ENCODE data around the gene INTU.

The INTU gene

GRCh38 chr4:127624173-127624572 lies 8.6 kb upstream of the INTU start:
- no peak overlapping the region for H3K27ac ChIP-seq

DNA sequence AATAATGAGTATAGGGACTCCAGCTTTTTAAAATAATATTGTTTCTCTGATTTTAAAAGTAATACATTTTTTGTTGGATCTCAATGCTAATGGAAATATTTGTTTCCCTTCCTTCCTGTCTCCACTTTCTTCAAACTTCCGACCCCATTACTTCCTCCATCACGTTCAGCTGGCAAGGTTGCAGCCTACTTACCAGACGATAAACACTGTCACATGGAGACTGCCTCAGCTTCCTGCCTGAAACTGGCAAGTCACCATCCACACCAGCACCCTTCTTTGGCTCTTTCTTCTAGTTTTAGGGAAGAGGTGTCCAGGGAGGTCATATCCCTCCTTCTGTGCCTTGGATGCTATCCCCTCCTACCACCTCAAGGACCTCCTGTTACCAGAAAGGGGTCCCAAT lies 3.4 kb upstream of the INTU start:
- TF ChIP-seq, protein P1, sequence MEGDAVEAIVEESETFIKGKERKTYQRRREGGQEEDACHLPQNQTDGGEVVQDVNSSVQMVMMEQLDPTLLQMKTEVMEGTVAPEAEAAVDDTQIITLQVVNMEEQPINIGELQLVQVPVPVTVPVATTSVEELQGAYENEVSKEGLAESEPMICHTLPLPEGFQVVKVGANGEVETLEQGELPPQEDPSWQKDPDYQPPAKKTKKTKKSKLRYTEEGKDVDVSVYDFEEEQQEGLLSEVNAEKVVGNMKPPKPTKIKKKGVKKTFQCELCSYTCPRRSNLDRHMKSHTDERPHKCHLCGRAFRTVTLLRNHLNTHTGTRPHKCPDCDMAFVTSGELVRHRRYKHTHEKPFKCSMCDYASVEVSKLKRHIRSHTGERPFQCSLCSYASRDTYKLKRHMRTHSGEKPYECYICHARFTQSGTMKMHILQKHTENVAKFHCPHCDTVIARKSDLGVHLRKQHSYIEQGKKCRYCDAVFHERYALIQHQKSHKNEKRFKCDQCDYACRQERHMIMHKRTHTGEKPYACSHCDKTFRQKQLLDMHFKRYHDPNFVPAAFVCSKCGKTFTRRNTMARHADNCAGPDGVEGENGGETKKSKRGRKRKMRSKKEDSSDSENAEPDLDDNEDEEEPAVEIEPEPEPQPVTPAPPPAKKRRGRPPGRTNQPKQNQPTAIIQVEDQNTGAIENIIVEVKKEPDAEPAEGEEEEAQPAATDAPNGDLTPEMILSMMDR (conservative IDR thresholded peaks at IDR 0.05) = no peak

More at GRCh38 chr4:127624173-127624572, 8.6 kb upstream of the INTU start:
- TF ChIP-seq, protein P1 (conservative IDR thresholded peaks at IDR 0.05) = no peak

DNA sequence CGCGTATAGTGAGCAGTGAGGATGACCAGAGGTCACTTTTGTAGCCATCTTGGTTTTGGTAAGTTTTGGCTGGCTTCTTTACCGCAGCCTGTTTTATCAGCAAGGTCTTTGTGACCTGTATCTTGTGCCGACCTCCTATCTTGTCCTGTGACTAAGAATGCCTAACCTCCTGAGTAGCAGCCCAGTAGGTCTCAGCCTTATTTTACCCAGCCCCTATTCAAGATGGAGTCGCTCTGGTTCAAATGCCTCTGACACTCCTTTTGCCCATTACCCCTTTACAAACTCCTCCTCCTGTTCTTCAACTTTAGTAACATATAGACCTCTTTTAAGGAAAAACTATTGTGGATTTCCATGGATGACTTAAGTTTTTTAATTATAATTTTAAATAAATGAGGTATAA lies 2.6 kb upstream of the INTU start:
- no peak overlapping the region for H3K27ac ChIP-seq
- TF ChIP-seq, protein P1 (conservative IDR thresholded peaks at IDR 0.05) = no peak

More for the DNA sequence above, 3.4 kb upstream of the INTU start:
- no peak overlapping the region for H3K27ac ChIP-seq

DNA sequence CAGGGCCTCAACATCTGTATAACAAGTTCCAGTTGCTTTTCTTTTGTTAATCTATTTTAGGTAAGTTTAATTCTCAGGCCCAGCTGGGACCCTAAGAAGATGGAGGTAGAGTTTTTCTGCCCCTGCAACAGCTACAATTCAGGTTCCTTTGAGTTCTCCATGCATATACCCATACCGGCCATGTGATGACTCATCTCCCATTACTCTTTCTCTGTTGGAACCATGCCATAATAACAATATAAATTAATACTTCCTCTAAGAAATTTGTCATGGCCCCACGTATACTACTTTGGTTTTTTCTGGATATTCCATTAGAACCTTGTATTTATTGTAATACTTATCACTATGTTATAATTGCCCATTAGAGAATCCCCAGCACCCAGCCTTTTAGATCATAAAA lies 1.3 kb upstream of the INTU start:
- H3K27ac ChIP-seq = no peak overlapping the region
- TF ChIP-seq, protein P1 (conservative IDR thresholded peaks at IDR 0.05) = no peak

GRCh38 chr4:127634181-127634580 lies 1.4 kb downstream of the INTU start:
- TF ChIP-seq, protein P1 (conservative IDR thresholded peaks at IDR 0.05) = no peak
- no peak overlapping the region for H3K27ac ChIP-seq

GRCh38 chr4:127641524-127641923 lies 8.8 kb downstream of the INTU start:
- TF ChIP-seq, protein P1 (conservative IDR thresholded peaks at IDR 0.05) = no peak
- no peak overlapping the region for H3K27ac ChIP-seq

- TF ChIP-seq, protein P1 (conservative IDR thresholded peaks at IDR 0.05) = no peak
- no peak overlapping the region for H3K27ac ChIP-seq
Observed at GRCh38 chr4:127642169-127642568, 9.4 kb downstream of the INTU start.

Data from VCaP (cell line).